Neural cell (in vitro differentiated cells): ENCODE data around the gene NKIRAS1.

Experiments
- EP300 ChIP-seq: fragments of 450-650 bp; conservative IDR thresholded peaks from 2 replicates; pipeline ENCODE4 v1.6.1; 2014; ENCODE audit warnings: antibody characterized with exemption, mild to moderate bottlenecking, moderate library complexity; ENCODE audit not compliant: poor library complexity, severe bottlenecking
- EZH2 ChIP-seq: fragments of 200-600, 300-800 bp; shearing (Covaris generic), sonication (generic); IDR thresholded peaks from 2 replicates; pipeline ENCODE4 v1.6.1; 2014; ENCODE audit warnings: antibody characterized with exemption, low read length, borderline replicate concordance, mild to moderate bottlenecking; ENCODE audit not compliant: insufficient read depth, poor library complexity, severe bottlenecking
- MXI1 ChIP-seq: fragments of 450-650 bp; conservative IDR thresholded peaks from 2 replicates; pipeline ENCODE4 v1.6.1; 2014; ENCODE audit warnings: antibody characterized with exemption, mild to moderate bottlenecking; ENCODE audit not compliant: poor library complexity, severe bottlenecking
- POLR2AphosphoS5 ChIP-seq: IDR thresholded peaks from 2 replicates; pipeline ENCODE4 v1.6.1; 2012
- RAD21 ChIP-seq: fragments of 450-650 bp; conservative IDR thresholded peaks from 2 replicates; pipeline ENCODE4 v1.6.1; 2014; ENCODE audit warnings: antibody characterized with exemption, mild to moderate bottlenecking, moderate library complexity
- SMC3 ChIP-seq: fragments of 450-650 bp; conservative IDR thresholded peaks from 2 replicates; pipeline ENCODE4 v1.6.1; 2014; ENCODE audit warnings: antibody characterized with exemption, mild to moderate bottlenecking, moderate library complexity; ENCODE audit not compliant: poor library complexity
- TAF1 ChIP-seq: IDR thresholded peaks from 2 replicates; pipeline ENCODE4 v1.6.1; 2012; ENCODE audit warnings: low read depth
- TF ChIP-seq, protein P1 (sequence below): fragments of 450-650 bp; IDR thresholded peaks from 2 replicates; pipeline ENCODE4 v1.5.1; 2014; ENCODE audit warnings: antibody characterized with exemption, mild to moderate bottlenecking, moderate library complexity; ENCODE audit not compliant: poor library complexity, severe bottlenecking
- TF ChIP-seq, protein P2 (sequence below): IDR thresholded peaks from 2 replicates; pipeline ENCODE4 v1.6.1; 2012; ENCODE audit warnings: borderline replicate concordance

DNA sequence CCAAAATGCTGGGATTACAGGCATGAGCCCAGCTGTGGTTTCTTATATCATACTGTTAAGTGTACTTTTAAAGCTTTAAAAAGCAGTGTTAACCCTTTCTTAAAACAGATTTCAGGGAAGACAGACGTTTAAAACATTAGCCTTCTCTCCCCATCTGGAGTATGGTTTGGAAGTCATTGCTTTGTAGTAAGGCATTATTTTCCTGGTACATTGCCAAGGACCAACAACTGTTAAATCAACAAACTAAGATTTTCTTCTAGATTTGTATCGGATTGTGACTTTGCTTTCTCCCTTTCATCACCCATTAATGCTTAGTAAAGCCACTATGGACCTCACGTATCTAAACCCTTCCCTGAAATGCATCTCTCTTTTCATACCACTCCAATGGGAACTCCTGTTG is 60.5 kb downstream of the NKIRAS1 start:
- TF ChIP-seq, protein P1, sequence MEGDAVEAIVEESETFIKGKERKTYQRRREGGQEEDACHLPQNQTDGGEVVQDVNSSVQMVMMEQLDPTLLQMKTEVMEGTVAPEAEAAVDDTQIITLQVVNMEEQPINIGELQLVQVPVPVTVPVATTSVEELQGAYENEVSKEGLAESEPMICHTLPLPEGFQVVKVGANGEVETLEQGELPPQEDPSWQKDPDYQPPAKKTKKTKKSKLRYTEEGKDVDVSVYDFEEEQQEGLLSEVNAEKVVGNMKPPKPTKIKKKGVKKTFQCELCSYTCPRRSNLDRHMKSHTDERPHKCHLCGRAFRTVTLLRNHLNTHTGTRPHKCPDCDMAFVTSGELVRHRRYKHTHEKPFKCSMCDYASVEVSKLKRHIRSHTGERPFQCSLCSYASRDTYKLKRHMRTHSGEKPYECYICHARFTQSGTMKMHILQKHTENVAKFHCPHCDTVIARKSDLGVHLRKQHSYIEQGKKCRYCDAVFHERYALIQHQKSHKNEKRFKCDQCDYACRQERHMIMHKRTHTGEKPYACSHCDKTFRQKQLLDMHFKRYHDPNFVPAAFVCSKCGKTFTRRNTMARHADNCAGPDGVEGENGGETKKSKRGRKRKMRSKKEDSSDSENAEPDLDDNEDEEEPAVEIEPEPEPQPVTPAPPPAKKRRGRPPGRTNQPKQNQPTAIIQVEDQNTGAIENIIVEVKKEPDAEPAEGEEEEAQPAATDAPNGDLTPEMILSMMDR: no peak
- no peak for TF ChIP-seq MXI1
- TF ChIP-seq TAF1: no peak
- TF ChIP-seq EZH2: no peak
- TF ChIP-seq RAD21: no peak
- no peak for TF ChIP-seq EP300
- TF ChIP-seq POLR2AphosphoS5: no peak
- TF ChIP-seq, protein P2, sequence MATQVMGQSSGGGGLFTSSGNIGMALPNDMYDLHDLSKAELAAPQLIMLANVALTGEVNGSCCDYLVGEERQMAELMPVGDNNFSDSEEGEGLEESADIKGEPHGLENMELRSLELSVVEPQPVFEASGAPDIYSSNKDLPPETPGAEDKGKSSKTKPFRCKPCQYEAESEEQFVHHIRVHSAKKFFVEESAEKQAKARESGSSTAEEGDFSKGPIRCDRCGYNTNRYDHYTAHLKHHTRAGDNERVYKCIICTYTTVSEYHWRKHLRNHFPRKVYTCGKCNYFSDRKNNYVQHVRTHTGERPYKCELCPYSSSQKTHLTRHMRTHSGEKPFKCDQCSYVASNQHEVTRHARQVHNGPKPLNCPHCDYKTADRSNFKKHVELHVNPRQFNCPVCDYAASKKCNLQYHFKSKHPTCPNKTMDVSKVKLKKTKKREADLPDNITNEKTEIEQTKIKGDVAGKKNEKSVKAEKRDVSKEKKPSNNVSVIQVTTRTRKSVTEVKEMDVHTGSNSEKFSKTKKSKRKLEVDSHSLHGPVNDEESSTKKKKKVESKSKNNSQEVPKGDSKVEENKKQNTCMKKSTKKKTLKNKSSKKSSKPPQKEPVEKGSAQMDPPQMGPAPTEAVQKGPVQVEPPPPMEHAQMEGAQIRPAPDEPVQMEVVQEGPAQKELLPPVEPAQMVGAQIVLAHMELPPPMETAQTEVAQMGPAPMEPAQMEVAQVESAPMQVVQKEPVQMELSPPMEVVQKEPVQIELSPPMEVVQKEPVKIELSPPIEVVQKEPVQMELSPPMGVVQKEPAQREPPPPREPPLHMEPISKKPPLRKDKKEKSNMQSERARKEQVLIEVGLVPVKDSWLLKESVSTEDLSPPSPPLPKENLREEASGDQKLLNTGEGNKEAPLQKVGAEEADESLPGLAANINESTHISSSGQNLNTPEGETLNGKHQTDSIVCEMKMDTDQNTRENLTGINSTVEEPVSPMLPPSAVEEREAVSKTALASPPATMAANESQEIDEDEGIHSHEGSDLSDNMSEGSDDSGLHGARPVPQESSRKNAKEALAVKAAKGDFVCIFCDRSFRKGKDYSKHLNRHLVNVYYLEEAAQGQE: no peak
- TF ChIP-seq SMC3: no peak
